ENCODE measurements around the gene MYRIP.

The MYRIP gene

GRCh38 chr3:40309418-40309924 is 500.1 kb downstream of the MYRIP start, which contains the start of gene EIF1B:
EIF1B (plus strand) TSS chr3:40309707; CDS start chr3:40309942, 235 bp downstream.
- ChIA-PET POLR2A (no interaction called here), CTCF (interaction anchor here (0.5 to 3.5 kb wide), 20 partner anchors 8 to 1501 kb away, joined by 3 to 28 read pairs (median 4); no protein-coding TSS in a partner anchor)
- DNase-seq (ENCODE audit: extremely low spot score), result peak; percentile 97
- peak; percentile 91 for TF ChIP-seq CTCF (IDR thresholded peaks at IDR 0.05; ENCODE audit: control extremely low read depth, extremely low read depth, low read depth, missing control alignments)

Data from GM10248 (cell line).